A549 (cell line): ENCODE data around the gene HCN3. TPM values are rescaled to one million over a fixed set of nuclear protein-coding genes. Genes with fewer than 3 reads are reported as not detected.

ENCODE experiments used
- ATAC-seq, 2 experiments: fragments of 200-7000 bp in 1 of 2; fragments of >200 bp in 1 of 2; cut with Nextera tagmentation in 1 of 2; cut with Tn5 transposase in 1 of 2; 3 replicates each; pipeline versions ENCODE4 v1.8.0 to v1.9.1; 2018 to 2020; ENCODE audit warnings: mild to moderate bottlenecking in 1 of 2, moderate library complexity in 1 of 2
- CTCF ChIA-PET: fragments of 300-600 bp; sonication (Branson Sonifier 250); formaldehyde crosslinking; extraction: SDS; loops from one replicate; lab custom pipeline; 2021; ENCODE audit warnings: antibody characterized with exemption, inconsistent platforms; lab: Yijun Ruan, JAX
- POLR2A ChIA-PET: fragments of 350-600 bp; formaldehyde crosslinking; extraction: SDS; loops from one replicate; lab custom pipeline; 2021; ENCODE audit warnings: antibody characterized with exemption, inconsistent platforms; lab: Yijun Ruan, JAX
- DNase-seq, 2 experiments: peaks; one replicate each; pipeline versions ENCODE4 v3.0.0 to v3.0.0-alpha.2; 2011 to 2016; ENCODE audit warnings: low read depth in 1 of 2, low spot score in 1 of 2
- FAIRE-seq: peaks from 2 replicates; lab custom pipeline; 2011; peaks lifted over from hg19 to GRCh38; lab: Jason Lieb, UNC
- H3K27ac ChIP-seq, 2 experiments: fragments of >200 bp; sonication (Bioruptor Twin); formaldehyde crosslinking; 3 replicates each; pipeline ENCODE4 v1.5.1; 2016 to 2017
- H3K4me1 ChIP-seq: fragments of >200 bp; sonication (Bioruptor Twin); formaldehyde crosslinking; 3 replicates; pipeline ENCODE4 v1.6.1; 2016
- H3K4me2 ChIP-seq: fragments of >200 bp; sonication (Bioruptor Twin); formaldehyde crosslinking; 3 replicates; pipeline ENCODE4 v1.6.1; 2016
- H3K4me3 ChIP-seq: fragments of >200 bp; sonication (Bioruptor Twin); formaldehyde crosslinking; 3 replicates; pipeline ENCODE4 v1.5.1; 2016
- H3K9me3 ChIP-seq: fragments of >200 bp; sonication (Bioruptor Twin); formaldehyde crosslinking; 3 replicates; pipeline ENCODE4 v1.6.1; 2016
- BCL3 ChIP-seq: fragments of >200 bp; sonication (Bioruptor Twin); formaldehyde crosslinking; IDR thresholded peaks from 3 replicates; pipeline ENCODE4 v1.6.1; 2016
- BHLHE40 ChIP-seq: IDR thresholded peaks from 2 replicates; pipeline ENCODE4 v1.6.1; 2012; ENCODE audit warnings: low read depth, low read length, inconsistent platforms
- CBX8 ChIP-seq: fragments of 200-600 bp; sonication (generic); IDR thresholded peaks from 2 replicates; pipeline ENCODE4 v1.6.1; 2016
- CEBPB ChIP-seq, 2 experiments: fragments of >200 bp in 1 of 2; sonication (Bioruptor Twin) in 1 of 2; formaldehyde crosslinking in 1 of 2; IDR thresholded peaks; 2 replicates each; pipeline ENCODE4 v1.6.1; 2012 to 2016
- CHD2 ChIP-seq: fragments of 150-350 bp; IDR thresholded peaks from 2 replicates; pipeline ENCODE4 v1.6.1; 2014; ENCODE audit warnings: low read length; ENCODE audit not compliant: partially characterized antibody
- CHD4 ChIP-seq: fragments of 200-600 bp; sonication (generic); IDR thresholded peaks from 2 replicates; pipeline ENCODE4 v1.6.1; 2016; ENCODE audit warnings: antibody characterized with exemption, mild to moderate bottlenecking, borderline replicate concordance
- EHMT2 ChIP-seq: fragments of 200-600 bp; sonication (generic); IDR thresholded peaks from 2 replicates; pipeline ENCODE4 v1.6.1; 2016; ENCODE audit warnings: antibody characterized with exemption, low read depth, mild to moderate bottlenecking, moderate library complexity
- FOSL2 ChIP-seq, 2 experiments: fragments of 450-650 bp in 1 of 2; fragments of >200 bp in 1 of 2; sonication (Bioruptor Twin) in 1 of 2; formaldehyde crosslinking; IDR thresholded peaks; 2 replicates each; pipeline versions ENCODE4 v1.5.0 to v1.6.1; 2016 to 2020; ENCODE audit warnings: mild to moderate bottlenecking in 1 of 2, moderate library complexity in 1 of 2
- FOXS1 ChIP-seq: fragments of 250-450 bp; sonication (Bioruptor Pico); IDR thresholded peaks from 2 replicates; pipeline ENCODE4 v1.5.0; 2020; ENCODE audit warnings: mild to moderate bottlenecking, moderate library complexity
- GATA3 ChIP-seq: IDR thresholded peaks from 2 replicates; pipeline ENCODE4 v1.6.1; 2012; ENCODE audit warnings: borderline replicate concordance
- HEYL ChIP-seq: fragments of 250-450 bp; sonication (Bioruptor Pico); IDR thresholded peaks from 2 replicates; pipeline ENCODE4 v1.8.0; 2021; ENCODE audit warnings: mild to moderate bottlenecking, moderate library complexity
- HOXA7 ChIP-seq: fragments of 250-450 bp; sonication (Bioruptor Pico); IDR thresholded peaks from 2 replicates; pipeline ENCODE4 v1.5.0; 2020; ENCODE audit warnings: mild to moderate bottlenecking, moderate library complexity
- HOXB5 ChIP-seq: fragments of 250-450 bp; sonication (Bioruptor Pico); IDR thresholded peaks from 2 replicates; pipeline ENCODE4 v1.5.0; 2020; ENCODE audit warnings: mild to moderate bottlenecking, moderate library complexity
- KDM1A ChIP-seq: fragments of 200-600 bp; sonication (generic); IDR thresholded peaks from 2 replicates; pipeline ENCODE4 v1.6.1; 2016; ENCODE audit warnings: low read depth, mild to moderate bottlenecking
- KDM5A ChIP-seq: fragments of 200-600 bp; sonication (generic); IDR thresholded peaks from 2 replicates; pipeline ENCODE4 v1.6.1; 2016; ENCODE audit warnings: antibody characterized with exemption, mild to moderate bottlenecking
- MAZ ChIP-seq: fragments of 150-350 bp; IDR thresholded peaks from 2 replicates; pipeline ENCODE4 v1.6.1; 2014; ENCODE audit warnings: antibody characterized with exemption, low read depth, low read length, borderline replicate concordance
- NR3C1 ChIP-seq: fragments of >200 bp; sonication (Bioruptor Twin); formaldehyde crosslinking; IDR thresholded peaks from 3 replicates; pipeline ENCODE4 v1.6.1; 2017
- RAD21 ChIP-seq, 2 experiments: fragments of >200 bp in 1 of 2; sonication (Bioruptor Twin) in 1 of 2; formaldehyde crosslinking in 1 of 2; IDR thresholded peaks in 1 of 2; conservative IDR thresholded peaks in 1 of 2; 2 replicates in 1 of 2; 3 replicates in 1 of 2; pipeline ENCODE4 v1.6.1; 2012 to 2018; ENCODE audit warnings: inconsistent platforms in 1 of 2
- RARB ChIP-seq: fragments of 250-450 bp; sonication (Bioruptor Pico); IDR thresholded peaks from 2 replicates; pipeline ENCODE4 v1.8.0; 2021; ENCODE audit warnings: mild to moderate bottlenecking, moderate library complexity
- REST ChIP-seq: fragments of 200-600 bp; sonication (generic); IDR thresholded peaks from 2 replicates; pipeline ENCODE4 v1.6.1; 2016; ENCODE audit warnings: antibody characterized with exemption, mild to moderate bottlenecking, moderate library complexity
- SREBF2 ChIP-seq: fragments of 450-650 bp; IDR thresholded peaks from 2 replicates; pipeline ENCODE4 v1.6.1; 2014; ENCODE audit warnings: mild to moderate bottlenecking, moderate library complexity
- TP53 ChIP-seq: fragments of 250-450 bp; sonication (Bioruptor Pico); IDR thresholded peaks from 2 replicates; pipeline ENCODE4 v1.5.0; 2021; ENCODE audit warnings: mild to moderate bottlenecking, moderate library complexity
- ZNF302 ChIP-seq: fragments of 250-450 bp; sonication (Bioruptor Pico); IDR thresholded peaks from 2 replicates; pipeline ENCODE4 v1.9.0; 2021; ENCODE audit warnings: inconsistent platforms, mild to moderate bottlenecking, moderate library complexity
- WGBS: methylation state at CpG from one replicate; pipeline ENCODE4 v1.1.6; 2017; ENCODE audit errors: missing lambda C conversion rate; 5-methylcytosine and 5-hydroxymethylcytosine counted together
- polyA plus RNA-seq, 4 experiments: library from polyadenylated mRNA; depleted of rRNA in 3 of 4; stranded (reverse); fragments of >200 nt; fragmentation: RNase III in 1 of 4; extraction: RNeasy Plus Mini Kit Qiagen cat#74134 plus additional on column Dnase treatment in 1 of 4; gene quantifications; 2 replicates in 3 of 4; 3 replicates in 1 of 4; pipeline ENCODE4 v1.2.3, GENCODE V29; 2011 to 2017
- TF ChIP-seq, protein P1 (sequence below): IDR thresholded peaks from 2 replicates; pipeline ENCODE4 v1.6.1; 2012
- TF ChIP-seq, protein P2 (sequence below): fragments of >200 bp; sonication (Bioruptor Twin); formaldehyde crosslinking; IDR thresholded peaks from 2 replicates; pipeline ENCODE4 v1.6.1; 2016
- TF ChIP-seq, protein P3 (sequence below): IDR thresholded peaks from 2 replicates; pipeline ENCODE4 v1.6.1; 2012
- TF ChIP-seq, protein P4 (sequence below): fragments of >200 bp; sonication (Bioruptor Twin); formaldehyde crosslinking; IDR thresholded peaks from 3 replicates; pipeline ENCODE4 v1.5.1; 2016

HCN3 gene
- polyA plus RNA-seq, 2 of the 4 experiments (the other 2 are of a cell fraction): 4.1 to 8.1 TPM

DNA sequence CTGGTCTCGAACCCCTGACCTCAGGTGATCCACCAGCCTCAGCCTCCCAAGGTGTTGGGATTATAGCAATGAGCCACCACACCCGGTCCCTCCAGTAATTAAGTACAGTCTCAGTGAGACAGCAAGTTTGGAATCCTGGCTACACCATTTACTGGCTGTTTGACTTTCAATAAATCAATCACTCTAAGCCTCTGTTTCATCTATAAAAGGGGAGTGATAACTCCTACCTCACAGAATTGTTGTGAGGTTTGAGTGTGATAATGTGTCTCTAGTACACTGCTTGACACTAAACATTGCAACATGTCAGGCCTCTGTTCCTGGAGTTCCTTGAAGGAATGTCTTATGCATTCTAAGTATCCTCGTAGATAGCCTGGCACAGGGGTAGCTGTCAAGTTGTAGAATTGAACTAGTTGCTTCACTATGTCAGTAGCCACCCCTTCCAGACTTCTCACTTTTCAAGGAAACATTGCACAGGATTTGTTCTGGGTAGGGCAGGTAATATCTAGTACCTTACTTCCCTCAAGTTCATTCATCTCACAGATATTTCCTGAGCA lies 34.4 kb upstream of the HCN3 start:
- WGBS: 86% methylated on average over 3 of the region's 3 CpGs
- H3K4me1 ChIP-seq: peaks cover 24% of the 10 kb centered on the region
- peak overlapping the region; percentile 89 for H3K4me2 ChIP-seq
- ChIA-PET POLR2A (interaction anchor here (2.6 kb wide), 1 partner anchor 80 kb away, joined by 7 read pairs; no protein-coding TSS in a partner anchor), CTCF (interaction anchor here (0.6 to 9.7 kb wide), 9 partner anchors 8 to 232 kb away, joined by 3 to 149 read pairs (median 7); partner anchors contain the start of genes CLK2, KRTCAP2, RUSC1 and THBS3)
- FAIRE-seq (no peak), ATAC-seq (no peak), DNase-seq (no peak)
- no peaks in the 10 kb centered on the region for H3K9me3 ChIP-seq
- no peak for TF ChIP-seq RARB (CRISPR knock-in tag)
- TF ChIP-seq BCL3: no peak
- no peak for TF ChIP-seq HOXB5
- TF ChIP-seq KDM1A: no peak
- no peak for TF ChIP-seq CHD2
- TF ChIP-seq REST: no peak
- TF ChIP-seq FOSL2 (IDR thresholded peaks at IDR 0.05): no peak
- no peak for TF ChIP-seq FOSL2 (CRISPR knock-in tag; IDR thresholded peaks at IDR 0.05)
- TF ChIP-seq, protein P1, sequence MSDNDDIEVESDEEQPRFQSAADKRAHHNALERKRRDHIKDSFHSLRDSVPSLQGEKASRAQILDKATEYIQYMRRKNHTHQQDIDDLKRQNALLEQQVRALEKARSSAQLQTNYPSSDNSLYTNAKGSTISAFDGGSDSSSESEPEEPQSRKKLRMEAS: no peak
- TF ChIP-seq, protein P2, sequence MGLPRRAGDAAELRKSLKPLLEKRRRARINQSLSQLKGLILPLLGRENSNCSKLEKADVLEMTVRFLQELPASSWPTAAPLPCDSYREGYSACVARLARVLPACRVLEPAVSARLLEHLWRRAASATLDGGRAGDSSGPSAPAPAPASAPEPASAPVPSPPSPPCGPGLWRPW: no peak
- no peak for TF ChIP-seq CEBPB (IDR thresholded peaks at IDR 0.05)
- TF ChIP-seq RAD21 (conservative IDR thresholded peaks at IDR 0.05 in 1 of 2, IDR thresholded peaks at IDR 0.05 in 1 of 2): no peak
- peak overlapping the region in 1 of 2 experiments; percentile 90; a peak in 2 of 6 replicates for H3K27ac ChIP-seq
- H3K4me3 ChIP-seq: no peak overlapping the region

GRCh38 chr1:155244368-155245162 lies 32.7 kb upstream of the HCN3 start:
- WGBS: 3% methylated on average over 53 of the region's 53 CpGs
- ATAC-seq (peak; percentile 94 to 96), DNase-seq (peak; percentile 99), FAIRE-seq (no peak)
- peak overlapping the region; percentile 89 for H3K4me2 ChIP-seq
- no peaks in the 10 kb centered on the region for H3K9me3 ChIP-seq
- peak overlapping the region; percentile 59 for H3K4me3 ChIP-seq
- ChIA-PET CTCF (interaction anchor here (0.6 to 10.4 kb wide), 15 partner anchors 11 to 407 kb away, joined by 3 to 326 read pairs (median 5); partner anchors contain the start of genes CLK2, ENTREP3, KRTCAP2 and RUSC1), POLR2A (interaction anchor here (1.1 to 2.6 kb wide), 4 partner anchors 17 to 79 kb away, joined by 3 to 7 read pairs (median 4); partner anchors contain the start of gene KRTCAP2)
- peaks cover 24% of the 10 kb centered on the region for H3K4me1 ChIP-seq
- peak overlapping the region; percentile 82 to 90 for H3K27ac ChIP-seq
- TF ChIP-seq BHLHE40 (no peak), KDM1A (no peak), KDM5A (no peak), CBX8 (no peak), RAD21 (conservative IDR thresholded peaks at IDR 0.05 in 1 of 2, IDR thresholded peaks at IDR 0.05 in 1 of 2) (0 out of 5 replicates have a peak, but pooled peaks of 1 of the 2 experiments have one; percentile 16), HOXB5 (peak; percentile 84; the same call in 1 of the 2 replicates), HEYL (CRISPR knock-in tag) (no peak), MAZ (peak; percentile 92), CHD4 (no peak), GATA3 (peak; percentile 38; the same call in 1 of the 2 replicates), NR3C1 (no peak), FOXS1 (0 out of 2 replicates have a peak, but pooled peaks have one; percentile 40), TP53 (CRISPR knock-in tag) (peak; percentile 53; the same call in 1 of the 2 replicates), EHMT2 (no peak), SREBF2 (no peak), ZNF302 (CRISPR knock-in tag) (no peak; the same call in 1 of the 2 replicates), HOXA7 (no peak)
- TF ChIP-seq, protein P3, sequence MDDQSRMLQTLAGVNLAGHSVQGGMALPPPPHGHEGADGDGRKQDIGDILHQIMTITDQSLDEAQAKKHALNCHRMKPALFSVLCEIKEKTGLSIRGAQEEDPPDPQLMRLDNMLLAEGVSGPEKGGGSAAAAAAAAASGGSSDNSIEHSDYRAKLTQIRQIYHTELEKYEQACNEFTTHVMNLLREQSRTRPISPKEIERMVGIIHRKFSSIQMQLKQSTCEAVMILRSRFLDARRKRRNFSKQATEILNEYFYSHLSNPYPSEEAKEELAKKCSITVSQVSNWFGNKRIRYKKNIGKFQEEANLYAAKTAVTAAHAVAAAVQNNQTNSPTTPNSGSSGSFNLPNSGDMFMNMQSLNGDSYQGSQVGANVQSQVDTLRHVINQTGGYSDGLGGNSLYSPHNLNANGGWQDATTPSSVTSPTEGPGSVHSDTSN: peak; percentile 84; the same call in 1 of the 2 replicates
- TF ChIP-seq, protein P4, sequence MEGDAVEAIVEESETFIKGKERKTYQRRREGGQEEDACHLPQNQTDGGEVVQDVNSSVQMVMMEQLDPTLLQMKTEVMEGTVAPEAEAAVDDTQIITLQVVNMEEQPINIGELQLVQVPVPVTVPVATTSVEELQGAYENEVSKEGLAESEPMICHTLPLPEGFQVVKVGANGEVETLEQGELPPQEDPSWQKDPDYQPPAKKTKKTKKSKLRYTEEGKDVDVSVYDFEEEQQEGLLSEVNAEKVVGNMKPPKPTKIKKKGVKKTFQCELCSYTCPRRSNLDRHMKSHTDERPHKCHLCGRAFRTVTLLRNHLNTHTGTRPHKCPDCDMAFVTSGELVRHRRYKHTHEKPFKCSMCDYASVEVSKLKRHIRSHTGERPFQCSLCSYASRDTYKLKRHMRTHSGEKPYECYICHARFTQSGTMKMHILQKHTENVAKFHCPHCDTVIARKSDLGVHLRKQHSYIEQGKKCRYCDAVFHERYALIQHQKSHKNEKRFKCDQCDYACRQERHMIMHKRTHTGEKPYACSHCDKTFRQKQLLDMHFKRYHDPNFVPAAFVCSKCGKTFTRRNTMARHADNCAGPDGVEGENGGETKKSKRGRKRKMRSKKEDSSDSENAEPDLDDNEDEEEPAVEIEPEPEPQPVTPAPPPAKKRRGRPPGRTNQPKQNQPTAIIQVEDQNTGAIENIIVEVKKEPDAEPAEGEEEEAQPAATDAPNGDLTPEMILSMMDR: no peak
